Measurements from ENCODE around the gene CCDC18. TPM values are rescaled to one million over a fixed set of nuclear protein-coding genes. Genes with fewer than 3 reads are reported as not detected.

CCDC18 gene
- polyA plus RNA-seq, 3 donors: 2.8 to 5.9 (median 4.4) TPM

DNA sequence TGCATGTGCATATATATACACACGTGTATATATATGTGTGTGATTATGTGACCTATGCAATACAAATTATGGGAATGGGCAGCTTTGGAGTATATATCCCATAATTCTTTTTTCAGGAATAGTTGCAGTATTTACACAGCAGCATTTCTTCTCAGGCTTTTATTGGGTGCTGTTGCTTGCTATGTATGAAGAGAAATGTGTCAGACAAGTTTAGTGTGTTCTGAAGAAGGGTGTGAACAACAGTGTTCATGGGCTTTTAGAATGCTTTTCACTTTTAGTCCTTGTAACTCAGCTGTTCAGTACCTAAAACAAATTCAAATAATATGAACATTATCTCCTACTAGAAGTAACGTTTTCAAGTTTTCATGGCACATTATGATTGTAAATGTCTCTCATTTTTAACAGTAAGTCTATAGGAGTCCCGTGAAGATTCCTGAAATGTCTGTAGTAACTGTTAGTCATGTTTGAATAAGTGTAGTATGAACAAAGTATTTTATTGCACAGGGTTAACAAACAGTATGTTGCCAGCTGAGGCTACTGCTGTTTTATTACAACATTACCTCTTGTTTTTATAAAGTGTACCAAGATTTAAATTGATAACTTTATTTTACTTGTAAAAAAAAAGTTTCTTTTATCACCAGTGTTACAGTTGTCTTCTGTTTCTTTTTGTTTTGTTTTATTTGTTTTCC, 42.8 kb upstream of the CCDC18 start:
- H3K4me1 Mint-ChIP-seq: no peaks in the 10 kb centered on the region
- Histone ChIP-seq H4K20me1 (ENCODE audit: insufficient read depth, low read length) (no peaks in the 10 kb centered on the region), H3K79me2 (ENCODE audit: insufficient read depth, low read length) (no peaks in the 10 kb centered on the region), H3K27ac (ENCODE audit: low read depth in 1 of 2, low read length in 2 of 2) (no peak overlapping the region), H3K27me3 (ENCODE audit: control insufficient read depth in 2 of 2, insufficient read depth in 2 of 2, low read length in 2 of 2) (no peaks in the 10 kb centered on the region), H3K4me1 (ENCODE audit: control insufficient read depth in 1 of 2, insufficient read depth in 2 of 2, low read length in 2 of 2) (no peaks in the 10 kb centered on the region), H3K4me2 (replicated peaks; ENCODE audit: extremely low read depth, low read length, poor library complexity, severe bottlenecking) (no peak overlapping the region), H3K4me3 (replicated peaks in 1 of 3; ENCODE audit: low read depth in 2 of 3, low read length in 3 of 3) (no peak overlapping the region), H3K9ac (ENCODE audit: insufficient read depth, low read length, poor library complexity, severe bottlenecking) (no peak overlapping the region), H2AFZ (ENCODE audit: insufficient read depth, low read depth, low read length, poor library complexity, severe bottlenecking) (no peak overlapping the region), H3K36me3 (replicated peaks in 1 of 2; ENCODE audit: control insufficient read depth in 1 of 2, insufficient read depth in 2 of 2, low read length in 2 of 2) (peaks cover 64 to 81% of the 10 kb centered on the region in 2 donors), H3K9me3 (replicated peaks in 1 of 2; ENCODE audit: control insufficient read depth in 1 of 2, insufficient read depth in 1 of 2, low read length in 2 of 2) (no peaks in the 10 kb centered on the region)
- DNase-seq: no peak
- peaks cover 57 to 60% of the 10 kb centered on the region in 2 donors for H3K36me3 Mint-ChIP-seq
- WGBS (ENCODE audit: insufficient coverage): no CpG with 5 or more reads among the region's 3 CpGs
- intact Hi-C loops (cut with micrococcal nuclease): no loop called here
- no peak overlapping the region for H3K4me3 Mint-ChIP-seq
- H3K27ac Mint-ChIP-seq: no peak overlapping the region
- no peaks in the 10 kb centered on the region for H3K27me3 Mint-ChIP-seq (ENCODE audit: low read depth in 3 of 3)
- TF ChIP-seq, protein P1, sequence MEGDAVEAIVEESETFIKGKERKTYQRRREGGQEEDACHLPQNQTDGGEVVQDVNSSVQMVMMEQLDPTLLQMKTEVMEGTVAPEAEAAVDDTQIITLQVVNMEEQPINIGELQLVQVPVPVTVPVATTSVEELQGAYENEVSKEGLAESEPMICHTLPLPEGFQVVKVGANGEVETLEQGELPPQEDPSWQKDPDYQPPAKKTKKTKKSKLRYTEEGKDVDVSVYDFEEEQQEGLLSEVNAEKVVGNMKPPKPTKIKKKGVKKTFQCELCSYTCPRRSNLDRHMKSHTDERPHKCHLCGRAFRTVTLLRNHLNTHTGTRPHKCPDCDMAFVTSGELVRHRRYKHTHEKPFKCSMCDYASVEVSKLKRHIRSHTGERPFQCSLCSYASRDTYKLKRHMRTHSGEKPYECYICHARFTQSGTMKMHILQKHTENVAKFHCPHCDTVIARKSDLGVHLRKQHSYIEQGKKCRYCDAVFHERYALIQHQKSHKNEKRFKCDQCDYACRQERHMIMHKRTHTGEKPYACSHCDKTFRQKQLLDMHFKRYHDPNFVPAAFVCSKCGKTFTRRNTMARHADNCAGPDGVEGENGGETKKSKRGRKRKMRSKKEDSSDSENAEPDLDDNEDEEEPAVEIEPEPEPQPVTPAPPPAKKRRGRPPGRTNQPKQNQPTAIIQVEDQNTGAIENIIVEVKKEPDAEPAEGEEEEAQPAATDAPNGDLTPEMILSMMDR (IDR thresholded peaks at IDR 0.05): no peak
- H3K9me3 Mint-ChIP-seq: no peaks in the 10 kb centered on the region

DNA sequence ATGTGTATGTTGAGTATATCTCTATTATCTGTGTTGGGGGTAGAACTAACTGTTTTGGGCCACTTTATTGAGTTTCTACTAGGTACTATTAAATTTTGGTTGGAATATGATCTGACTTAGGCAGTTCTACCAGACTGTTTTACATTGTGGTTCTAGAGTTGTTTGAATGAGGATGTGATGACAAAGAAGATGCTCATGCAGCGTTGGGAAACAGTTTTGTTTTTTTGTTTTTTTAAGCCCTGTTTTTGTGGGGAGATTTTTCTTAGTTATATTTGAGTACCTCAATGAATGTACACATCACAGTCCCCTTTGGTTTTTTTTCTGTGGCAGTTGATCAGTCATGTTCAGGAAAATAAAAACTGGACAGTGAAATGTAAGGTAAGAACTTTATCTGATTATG, 40.4 kb upstream of the CCDC18 start:
- H3K79me2 ChIP-seq (ENCODE audit: insufficient read depth, low read length): no peaks in the 10 kb centered on the region
- H3K9me3 ChIP-seq (replicated peaks in 1 of 2; ENCODE audit: control insufficient read depth in 1 of 2, insufficient read depth in 1 of 2, low read length in 2 of 2): no peaks in the 10 kb centered on the region
- H3K9ac ChIP-seq (ENCODE audit: insufficient read depth, low read length, poor library complexity, severe bottlenecking): no peak overlapping the region
- no peak overlapping the region for H2AFZ ChIP-seq (ENCODE audit: insufficient read depth, low read depth, low read length, poor library complexity, severe bottlenecking)
- H3K4me1 Mint-ChIP-seq: no peaks in the 10 kb centered on the region
- no peak overlapping the region for H3K4me3 ChIP-seq (replicated peaks in 1 of 3; ENCODE audit: low read depth in 2 of 3, low read length in 3 of 3)
- TF ChIP-seq, protein P1 (IDR thresholded peaks at IDR 0.05): no peak
- peaks cover 47 to 60% of the 10 kb centered on the region in 2 donors for H3K36me3 ChIP-seq (replicated peaks in 1 of 2; ENCODE audit: control insufficient read depth in 1 of 2, insufficient read depth in 2 of 2, low read length in 2 of 2)
- H3K27me3 ChIP-seq (ENCODE audit: control insufficient read depth in 2 of 2, insufficient read depth in 2 of 2, low read length in 2 of 2): no peaks in the 10 kb centered on the region
- H4K20me1 ChIP-seq (ENCODE audit: insufficient read depth, low read length): no peaks in the 10 kb centered on the region
- H3K36me3 Mint-ChIP-seq: peaks cover 42 to 47% of the 10 kb centered on the region in 2 donors
- no peak overlapping the region for H3K4me3 Mint-ChIP-seq
- H3K27ac Mint-ChIP-seq: peak overlapping the region in 1 of 7 donors; percentile 65
- H3K4me2 ChIP-seq (replicated peaks; ENCODE audit: extremely low read depth, low read length, poor library complexity, severe bottlenecking): no peak overlapping the region
- no CpG with 5 or more reads among the region's 1 CpG for WGBS (ENCODE audit: insufficient coverage)
- no peak for DNase-seq
- no peaks in the 10 kb centered on the region for H3K27me3 Mint-ChIP-seq (ENCODE audit: low read depth in 3 of 3)
- H3K27ac ChIP-seq (ENCODE audit: low read depth in 1 of 2, low read length in 2 of 2): no peak overlapping the region
- H3K9me3 Mint-ChIP-seq: no peaks in the 10 kb centered on the region
- H3K4me1 ChIP-seq (ENCODE audit: control insufficient read depth in 1 of 2, insufficient read depth in 2 of 2, low read length in 2 of 2): no peaks in the 10 kb centered on the region
- intact Hi-C loops (cut with micrococcal nuclease): no loop called here
